Glomerular endothelial cell (primary cell): Measurements from ENCODE around the gene MYH13. TPM values are rescaled to one million over a fixed set of nuclear protein-coding genes. Genes with fewer than 3 reads are reported as not detected.

Source experiments
- DNase-seq: peaks from one replicate; pipeline ENCODE4 v3.0.0-alpha.2; 2011; ENCODE audit warnings: low read depth, low spot score; ENCODE audit errors: extremely low read depth
- total RNA-seq: library from RNA; depleted of rRNA; stranded (reverse); fragments of >200 nt; gene quantifications from 2 replicates; pipeline ENCODE4 v1.2.3, GENCODE V29; 2015

The MYH13 gene
- total RNA-seq, 1 donor from 2014 or later = not detected

GRCh38 chr17:10349403-10349802, 23.4 kb downstream of the MYH13 start:
- no peak for DNase-seq

GRCh38 chr17:10344816-10345215, 28.0 kb downstream of the MYH13 start:
- DNase-seq = no peak

GRCh38 chr17:10339051-10339450, 33.8 kb downstream of the MYH13 start:
- no peak for DNase-seq

DNA sequence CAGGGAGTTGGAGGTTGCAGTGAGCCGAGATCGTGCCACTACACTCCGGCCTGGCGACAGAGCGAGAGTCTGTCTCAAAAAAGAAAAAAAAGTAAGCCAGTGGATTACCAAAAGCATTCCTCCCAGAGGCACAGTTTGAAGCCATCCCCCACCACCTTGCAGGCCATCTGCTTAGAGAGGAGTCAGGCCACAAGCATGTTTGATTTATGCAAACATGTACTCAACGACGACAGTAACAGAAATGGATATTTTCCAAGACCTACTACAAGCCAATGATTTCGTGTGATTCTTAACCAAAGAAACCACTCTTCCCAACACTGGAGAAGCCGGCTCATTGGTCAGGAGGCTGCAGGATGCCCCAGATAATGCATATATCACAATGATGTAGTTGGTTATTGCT, 34.8 kb downstream of the MYH13 start:
- DNase-seq = no peak

GRCh38 chr17:10337136-10337535, 35.7 kb downstream of the MYH13 start:
- no peak for DNase-seq

GRCh38 chr17:10336393-10336792, 36.4 kb downstream of the MYH13 start:
- no peak for DNase-seq

DNA sequence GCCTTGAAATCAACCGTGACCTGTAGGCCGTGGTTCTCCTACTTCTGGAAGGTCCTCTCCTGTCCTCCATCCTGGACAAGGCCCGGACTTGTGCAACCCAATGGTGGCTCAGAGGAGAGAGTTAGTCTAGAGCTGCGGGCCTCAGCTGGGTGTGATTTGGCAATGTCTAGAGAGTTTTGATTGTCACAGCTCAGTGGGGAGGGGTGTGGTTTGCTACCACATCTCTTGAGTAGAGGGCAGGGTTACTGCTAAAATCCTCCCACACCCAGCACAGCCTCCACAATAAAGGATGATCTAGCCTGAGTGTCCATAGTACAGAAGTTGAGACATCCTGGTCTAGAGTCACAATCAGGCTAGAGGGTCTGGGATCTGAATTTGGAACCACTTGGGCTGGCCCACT, 40.3 kb downstream of the MYH13 start:
- no peak for DNase-seq

- DNase-seq = no peak
Measured at GRCh38 chr17:10328971-10329923, 43.6 kb downstream of the MYH13 start.

DNA sequence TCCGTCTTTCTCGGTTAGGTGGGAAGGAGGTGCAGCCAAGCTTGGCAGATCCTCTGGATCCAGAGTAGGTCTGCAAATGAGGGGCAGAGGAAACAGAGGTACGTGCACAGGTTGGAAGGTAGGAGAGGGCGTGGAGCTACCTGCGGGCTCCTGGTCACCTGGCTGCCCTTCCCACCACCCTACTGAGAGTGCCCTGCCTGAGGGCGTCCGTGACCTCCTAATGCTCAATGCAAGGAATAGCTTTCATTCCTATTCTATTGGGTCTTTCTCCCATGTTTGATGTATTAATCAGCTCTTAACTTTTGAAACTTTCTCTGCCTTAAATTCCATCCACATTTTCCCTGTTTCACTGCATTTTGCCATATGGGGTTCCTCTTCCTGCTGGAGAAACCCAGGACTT, 44.6 kb downstream of the MYH13 start:
- DNase-seq = no peak

DNA sequence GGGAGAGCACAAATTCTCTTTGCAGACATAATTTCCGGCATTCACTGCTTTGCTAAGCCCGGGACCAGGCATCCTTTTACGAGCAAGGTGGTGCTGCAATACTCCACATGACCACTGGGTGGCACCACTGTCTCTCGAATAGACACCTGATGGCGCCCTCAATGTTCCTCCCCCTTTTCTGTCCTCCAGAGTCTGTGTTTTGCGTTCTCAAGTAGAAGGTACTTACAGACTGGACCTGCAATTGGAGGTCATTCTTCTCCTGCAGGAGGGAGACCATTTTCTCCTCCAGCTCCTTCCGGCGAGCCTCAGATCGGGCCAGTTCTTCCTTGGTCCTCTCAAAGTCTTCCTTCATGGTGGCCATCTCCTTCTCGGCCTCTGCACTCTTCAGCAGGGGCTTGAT, 45.2 kb downstream of the MYH13 start:
- DNase-seq = peak; percentile 18

DNA sequence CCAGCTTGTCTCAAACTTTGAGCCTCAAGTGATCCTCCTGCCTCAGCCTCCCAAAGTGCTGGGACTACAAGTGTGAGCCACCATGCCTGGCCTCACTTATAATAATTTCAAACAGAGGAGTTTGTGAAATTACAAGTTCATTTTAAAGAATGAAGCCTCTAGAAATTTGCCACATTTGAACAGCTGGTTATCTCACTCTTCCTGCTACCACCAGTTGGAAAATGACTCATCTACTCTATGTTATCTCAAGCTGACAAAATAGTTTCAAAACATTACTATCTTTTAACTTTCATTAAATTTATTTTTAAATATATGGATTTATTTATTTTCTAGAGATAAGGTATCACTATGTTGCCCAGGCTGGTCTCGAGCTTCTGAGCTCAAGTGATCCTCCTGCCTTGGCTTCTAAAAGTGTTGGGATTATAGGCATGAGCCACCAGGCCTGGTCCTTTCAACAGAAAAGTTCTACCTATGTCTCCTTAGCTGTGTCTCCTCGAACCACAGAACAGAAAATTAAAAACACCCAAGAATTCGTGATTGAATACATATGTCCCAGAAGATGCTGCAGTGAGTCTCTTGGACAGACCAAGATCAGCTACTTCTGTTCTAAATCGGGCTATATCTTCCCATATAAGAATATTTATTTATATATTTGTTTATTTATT, 47.6 kb downstream of the MYH13 start:
- DNase-seq = no peak

- DNase-seq = no peak
Measured at GRCh38 chr17:10323812-10324610, 48.8 kb downstream of the MYH13 start.

- no peak for DNase-seq
Measured at GRCh38 chr17:10318535-10318934, 54.3 kb downstream of the MYH13 start.

- DNase-seq = no peak
Measured at GRCh38 chr17:10317543-10317834, 55.3 kb downstream of the MYH13 start.

DNA sequence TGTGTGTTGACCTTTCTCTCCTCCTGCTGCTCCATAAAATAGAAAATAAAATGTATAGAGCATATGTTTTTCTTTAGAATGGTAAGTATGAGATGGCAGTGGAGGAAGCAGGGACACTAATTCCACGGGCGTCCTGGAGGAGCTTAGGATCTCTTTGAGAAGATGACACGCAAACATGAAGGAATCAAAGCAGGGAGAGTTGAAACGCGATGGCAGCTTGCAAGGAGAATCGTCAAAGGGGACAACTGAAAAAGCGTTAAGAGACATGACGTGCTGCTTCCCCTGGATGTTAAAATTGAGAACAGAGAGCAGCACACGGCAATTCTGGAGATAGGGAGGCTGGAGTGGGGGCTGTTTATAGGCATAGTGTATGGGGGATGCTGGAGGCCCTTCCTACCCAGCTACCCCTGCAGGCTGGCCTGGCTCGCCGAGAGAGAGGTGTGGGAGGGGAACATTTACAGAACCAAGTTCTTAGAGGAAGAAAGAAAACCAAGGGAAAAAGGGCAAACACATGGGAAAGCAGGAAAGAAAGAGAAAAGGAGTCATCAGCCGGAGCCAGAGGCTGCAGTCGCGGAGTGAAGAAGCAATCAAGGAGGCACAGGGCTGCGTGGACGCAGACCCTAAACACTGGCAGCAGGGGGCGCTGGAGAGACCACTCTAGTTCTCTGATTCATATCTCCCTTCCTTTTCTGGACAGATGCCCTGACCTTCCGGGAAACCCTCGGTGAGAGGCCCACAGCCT, 55.8 kb downstream of the MYH13 start:
- DNase-seq = no peak

GRCh38 chr17:10314329-10314728, 58.5 kb downstream of the MYH13 start:
- DNase-seq = no peak

- no peak for DNase-seq
Measured at GRCh38 chr17:10313037-10313672, 59.7 kb downstream of the MYH13 start.

GRCh38 chr17:10311131-10311530, 61.7 kb downstream of the MYH13 start:
- DNase-seq = no peak

- no peak for DNase-seq
Measured at GRCh38 chr17:10309003-10309974, 63.5 kb downstream of the MYH13 start.
